AML-193 (cell line): ENCODE measurements around the gene CACNA1B.
"Not testable (repeated sequence)": the region's sequence is repeated elsewhere in the genome, so short reads cannot be mapped to it uniquely, and the experiment has no call there.

Experiments
- DNase-seq, 2 experiments: peaks; one replicate each; lab custom pipeline; 2025; lab: John Stamatoyannopoulos, UW

Gene CACNA1B

DNA sequence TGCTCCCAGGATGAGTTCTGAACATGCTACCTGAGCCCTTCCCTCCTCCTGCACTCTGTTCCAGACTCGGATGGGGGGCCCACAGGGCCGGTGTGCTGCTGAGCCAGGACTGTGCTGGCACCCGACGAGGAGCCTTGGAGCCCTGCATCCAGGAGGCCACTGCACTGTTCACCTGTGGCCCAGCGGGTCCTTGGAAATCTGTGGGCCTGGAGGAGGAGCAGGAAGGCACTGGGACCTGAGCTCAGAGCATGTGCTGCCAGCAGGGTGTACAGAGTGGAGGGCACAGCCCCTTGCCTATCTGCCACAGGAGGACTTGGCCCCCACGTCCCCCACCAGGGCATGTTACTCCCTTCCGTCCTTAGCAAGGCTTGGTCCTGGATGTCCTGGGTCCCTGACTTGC lies 265.9 kb downstream of the CACNA1B start:
- not testable (repeated sequence) for DNase-seq

DNA sequence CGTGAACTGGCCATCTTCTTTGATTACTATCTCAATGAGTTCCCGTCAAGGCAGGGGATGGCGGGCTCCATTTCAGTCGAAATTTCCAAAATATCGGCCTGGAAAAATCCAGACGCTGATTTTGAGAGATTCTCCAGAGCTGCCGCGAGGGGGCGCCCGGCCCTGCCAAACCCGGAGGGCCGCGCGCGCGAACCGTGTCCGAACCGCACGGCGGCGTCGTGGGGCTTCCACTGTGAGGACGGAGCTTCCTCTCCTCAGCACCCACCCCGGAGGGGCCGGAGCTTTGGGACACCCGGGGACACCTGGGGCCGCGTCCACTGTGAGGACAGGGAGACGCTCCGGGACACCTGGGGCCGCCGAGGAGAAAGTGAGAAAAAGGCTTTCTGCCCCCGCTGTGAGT lies 270.0 kb downstream of the CACNA1B start:
- not testable (repeated sequence) for DNase-seq

DNA sequence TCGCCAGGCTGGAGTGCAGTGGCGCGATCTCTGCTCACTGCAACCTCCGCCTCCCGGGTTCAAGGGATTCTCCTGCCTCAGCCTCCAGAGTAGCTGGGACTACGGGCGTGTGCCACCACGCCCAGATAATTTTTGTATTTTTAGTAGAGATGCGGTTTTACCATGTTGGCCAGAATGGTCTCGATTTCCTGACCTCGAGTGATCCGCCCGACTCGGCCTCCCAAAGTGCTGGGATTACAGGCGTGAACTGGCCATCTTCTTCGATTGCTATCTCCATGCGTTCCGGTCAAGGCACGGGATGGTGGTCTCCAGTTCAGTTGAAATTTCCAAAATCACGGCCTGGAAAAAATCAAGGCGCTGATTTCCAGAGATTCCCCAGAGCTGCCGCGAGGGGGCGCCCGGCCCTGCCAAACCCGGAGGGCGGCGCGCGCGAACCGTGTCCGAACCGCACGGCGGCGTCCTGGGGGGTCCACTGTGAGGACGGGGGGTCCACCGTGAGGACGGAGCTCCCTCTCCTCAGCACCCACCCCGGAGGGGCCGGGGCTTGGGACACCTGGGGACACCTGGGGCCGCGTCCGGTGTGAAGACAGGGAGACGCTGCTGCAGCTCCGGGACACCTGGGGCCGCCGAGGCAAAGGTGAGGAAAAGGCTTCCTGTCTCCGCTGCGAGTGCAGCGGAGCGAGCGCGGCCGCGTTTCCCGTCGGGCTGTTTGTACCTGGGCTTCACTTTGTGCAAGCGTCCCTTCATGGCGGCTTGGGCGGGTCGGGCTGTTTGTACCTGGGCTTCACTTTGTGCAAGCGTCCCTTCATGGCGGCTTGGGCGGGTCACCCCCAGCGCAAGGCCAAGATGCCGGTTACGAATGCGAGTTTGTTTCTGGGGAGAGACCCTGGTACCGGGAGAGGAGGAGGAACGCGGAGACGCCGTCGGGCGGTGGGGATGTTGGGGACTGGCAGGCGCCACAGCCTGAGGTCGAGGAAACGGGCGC lies 272.4 kb downstream of the CACNA1B start:
- not testable (repeated sequence) for DNase-seq

DNA sequence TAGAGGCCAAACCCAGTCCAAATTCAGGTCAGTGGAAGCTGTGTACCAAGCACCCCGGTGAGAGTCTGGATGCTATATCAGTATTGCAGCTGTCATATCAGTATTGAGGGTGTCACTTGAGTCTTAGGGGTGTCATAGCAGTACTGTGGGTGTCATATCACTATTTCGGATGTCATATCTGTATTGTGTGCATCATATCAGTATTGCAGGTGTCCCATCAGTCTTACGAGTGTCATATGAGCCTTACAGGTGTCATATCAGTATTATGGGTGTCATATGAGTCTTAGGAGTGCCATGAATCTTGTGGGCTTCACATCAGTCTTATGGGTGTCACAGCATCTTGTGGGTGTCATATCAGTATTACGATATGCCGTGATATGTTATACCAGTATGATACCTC lies 278.2 kb downstream of the CACNA1B start:
- DNase-seq = not testable (repeated sequence)

DNA sequence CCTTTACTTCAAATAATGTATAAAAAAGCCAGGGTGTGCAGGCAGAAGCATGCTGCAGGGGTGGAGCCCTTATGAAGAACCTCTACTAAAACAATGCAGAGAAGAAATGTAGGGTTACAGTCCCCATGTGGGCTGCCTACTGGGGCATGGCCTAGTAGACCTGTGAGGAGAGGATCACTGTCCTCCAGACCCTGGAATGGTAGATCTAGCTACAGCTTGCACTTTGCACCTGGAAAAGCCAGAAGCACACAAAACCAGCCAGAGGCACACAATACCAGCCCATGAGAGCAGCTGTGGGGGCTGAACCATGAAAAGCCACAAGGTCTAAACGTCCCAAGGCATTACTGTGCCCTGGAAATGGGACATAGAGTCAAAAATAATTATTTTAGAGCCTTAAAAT lies 289.2 kb downstream of the CACNA1B start:
- DNase-seq = not testable (repeated sequence)
